Ishikawa (cell line): ENCODE data around the gene HDLBP.

Experiments
- CEBPB ChIP-seq: IDR thresholded peaks from 2 replicates; pipeline ENCODE4 v1.6.1; 2012
- CREB1 ChIP-seq: IDR thresholded peaks from 2 replicates; pipeline ENCODE4 v1.6.1; 2012; ENCODE audit warnings: low read depth
- EGR1 ChIP-seq: IDR thresholded peaks from 2 replicates; pipeline ENCODE4 v1.6.1; 2012
- EP300 ChIP-seq: IDR thresholded peaks from 2 replicates; pipeline ENCODE4 v1.6.1; 2012; ENCODE audit warnings: borderline replicate concordance
- FOXM1 ChIP-seq: IDR thresholded peaks from 2 replicates; pipeline ENCODE4 v1.6.1; 2012; ENCODE audit warnings: low read depth, borderline replicate concordance
- NFIC ChIP-seq: IDR thresholded peaks from 2 replicates; pipeline ENCODE4 v1.6.1; 2012
- RAD21 ChIP-seq: IDR thresholded peaks from 2 replicates; pipeline ENCODE4 v1.6.1; 2012; ENCODE audit warnings: low read depth
- TAF1 ChIP-seq: IDR thresholded peaks from 2 replicates; pipeline ENCODE4 v1.6.1; 2012; ENCODE audit warnings: low read depth, mild to moderate bottlenecking
- TCF12 ChIP-seq: IDR thresholded peaks from 2 replicates; pipeline ENCODE4 v1.6.1; 2012; ENCODE audit warnings: low read depth
- TEAD4 ChIP-seq: IDR thresholded peaks from 2 replicates; pipeline ENCODE4 v1.6.1; 2012
- YY1 ChIP-seq: IDR thresholded peaks from 2 replicates; pipeline ENCODE4 v1.6.1; 2012; ENCODE audit warnings: low read depth
- ZBTB7A ChIP-seq: IDR thresholded peaks from 2 replicates; pipeline ENCODE4 v1.6.1; 2012; ENCODE audit warnings: low read depth
- TF ChIP-seq, protein P1 (sequence below): IDR thresholded peaks from 2 replicates; pipeline ENCODE4 v1.6.1; 2012
- TF ChIP-seq, protein P2 (sequence below): IDR thresholded peaks from 2 replicates; pipeline ENCODE4 v1.6.1; 2012; ENCODE audit warnings: low read depth, mild to moderate bottlenecking
- TF ChIP-seq, protein P3 (sequence below): IDR thresholded peaks from 2 replicates; pipeline ENCODE4 v1.6.1; 2012

The HDLBP gene

DNA sequence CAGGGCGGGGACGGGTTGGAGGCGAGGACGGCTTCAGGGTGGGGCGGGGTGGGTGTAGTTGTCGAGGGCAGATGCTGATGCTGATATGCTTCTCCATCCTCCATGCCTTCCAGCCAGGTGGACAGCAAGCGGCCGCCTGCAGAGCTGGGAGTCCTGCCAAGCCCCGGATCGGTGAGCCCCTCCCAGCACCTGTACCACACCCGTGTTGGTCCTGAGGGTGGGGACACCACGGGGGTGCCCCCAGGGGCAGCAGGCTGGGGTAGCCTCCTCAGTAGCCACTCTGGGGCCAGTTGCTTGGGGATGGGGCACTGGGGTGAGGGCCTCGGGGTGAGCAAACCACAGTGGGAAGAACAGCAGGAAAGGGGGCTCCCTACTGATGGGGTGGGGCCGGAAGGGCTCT is 124.4 kb downstream of the HDLBP start:
- TF ChIP-seq TAF1, result no peak
- no peak for TF ChIP-seq EP300
- no peak for TF ChIP-seq CEBPB
- no peak for TF ChIP-seq EGR1
- TF ChIP-seq, protein P1, sequence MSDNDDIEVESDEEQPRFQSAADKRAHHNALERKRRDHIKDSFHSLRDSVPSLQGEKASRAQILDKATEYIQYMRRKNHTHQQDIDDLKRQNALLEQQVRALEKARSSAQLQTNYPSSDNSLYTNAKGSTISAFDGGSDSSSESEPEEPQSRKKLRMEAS, result no peak
- no peak for TF ChIP-seq TCF12
- no peak for TF ChIP-seq RAD21
- TF ChIP-seq TEAD4, result no peak
- TF ChIP-seq, protein P2, sequence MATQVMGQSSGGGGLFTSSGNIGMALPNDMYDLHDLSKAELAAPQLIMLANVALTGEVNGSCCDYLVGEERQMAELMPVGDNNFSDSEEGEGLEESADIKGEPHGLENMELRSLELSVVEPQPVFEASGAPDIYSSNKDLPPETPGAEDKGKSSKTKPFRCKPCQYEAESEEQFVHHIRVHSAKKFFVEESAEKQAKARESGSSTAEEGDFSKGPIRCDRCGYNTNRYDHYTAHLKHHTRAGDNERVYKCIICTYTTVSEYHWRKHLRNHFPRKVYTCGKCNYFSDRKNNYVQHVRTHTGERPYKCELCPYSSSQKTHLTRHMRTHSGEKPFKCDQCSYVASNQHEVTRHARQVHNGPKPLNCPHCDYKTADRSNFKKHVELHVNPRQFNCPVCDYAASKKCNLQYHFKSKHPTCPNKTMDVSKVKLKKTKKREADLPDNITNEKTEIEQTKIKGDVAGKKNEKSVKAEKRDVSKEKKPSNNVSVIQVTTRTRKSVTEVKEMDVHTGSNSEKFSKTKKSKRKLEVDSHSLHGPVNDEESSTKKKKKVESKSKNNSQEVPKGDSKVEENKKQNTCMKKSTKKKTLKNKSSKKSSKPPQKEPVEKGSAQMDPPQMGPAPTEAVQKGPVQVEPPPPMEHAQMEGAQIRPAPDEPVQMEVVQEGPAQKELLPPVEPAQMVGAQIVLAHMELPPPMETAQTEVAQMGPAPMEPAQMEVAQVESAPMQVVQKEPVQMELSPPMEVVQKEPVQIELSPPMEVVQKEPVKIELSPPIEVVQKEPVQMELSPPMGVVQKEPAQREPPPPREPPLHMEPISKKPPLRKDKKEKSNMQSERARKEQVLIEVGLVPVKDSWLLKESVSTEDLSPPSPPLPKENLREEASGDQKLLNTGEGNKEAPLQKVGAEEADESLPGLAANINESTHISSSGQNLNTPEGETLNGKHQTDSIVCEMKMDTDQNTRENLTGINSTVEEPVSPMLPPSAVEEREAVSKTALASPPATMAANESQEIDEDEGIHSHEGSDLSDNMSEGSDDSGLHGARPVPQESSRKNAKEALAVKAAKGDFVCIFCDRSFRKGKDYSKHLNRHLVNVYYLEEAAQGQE, result no peak

DNA sequence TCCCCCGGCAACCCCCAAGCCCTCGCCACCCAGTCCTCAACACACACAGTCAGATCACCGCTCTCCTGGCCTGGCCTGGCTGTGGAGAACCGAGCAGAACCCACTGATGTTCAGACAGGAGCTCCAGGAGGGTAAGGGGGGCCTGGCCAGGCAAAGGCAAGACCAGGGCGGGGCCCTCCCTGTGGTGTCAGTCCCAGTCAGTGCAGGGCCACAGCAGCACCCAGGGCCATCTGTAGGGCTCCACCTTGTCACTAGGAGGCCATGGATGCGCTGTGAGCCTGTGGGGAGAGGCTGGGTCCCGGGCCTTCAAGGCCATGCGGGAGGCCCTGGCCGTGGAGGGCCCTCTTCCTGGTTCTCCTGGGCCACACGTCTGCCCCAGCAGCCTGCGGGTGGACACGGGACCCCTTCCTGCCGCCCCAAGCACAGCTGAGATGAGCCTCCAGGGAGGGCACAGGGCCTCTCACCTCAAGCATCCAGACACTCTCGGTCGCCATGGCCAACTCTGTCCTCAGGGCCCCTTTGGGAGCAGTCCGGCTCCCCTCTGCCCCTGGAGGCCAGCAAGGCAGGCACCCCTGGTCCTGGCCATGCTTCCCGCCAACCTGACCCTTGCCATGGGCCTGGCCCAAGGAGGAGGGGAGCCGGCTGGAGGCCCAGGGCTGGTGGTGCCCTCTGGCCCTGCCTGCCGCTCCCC is 125.0 kb downstream of the HDLBP start:
- no peak for TF ChIP-seq TAF1
- no peak for TF ChIP-seq YY1
- no peak for TF ChIP-seq TCF12
- TF ChIP-seq, protein P3, sequence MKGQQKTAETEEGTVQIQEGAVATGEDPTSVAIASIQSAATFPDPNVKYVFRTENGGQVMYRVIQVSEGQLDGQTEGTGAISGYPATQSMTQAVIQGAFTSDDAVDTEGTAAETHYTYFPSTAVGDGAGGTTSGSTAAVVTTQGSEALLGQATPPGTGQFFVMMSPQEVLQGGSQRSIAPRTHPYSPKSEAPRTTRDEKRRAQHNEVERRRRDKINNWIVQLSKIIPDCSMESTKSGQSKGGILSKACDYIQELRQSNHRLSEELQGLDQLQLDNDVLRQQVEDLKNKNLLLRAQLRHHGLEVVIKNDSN, result no peak
- TF ChIP-seq, protein P2, result no peak
- TF ChIP-seq TEAD4, result no peak
- TF ChIP-seq EP300, result no peak
- TF ChIP-seq CREB1, result no peak
- no peak for TF ChIP-seq ZBTB7A

DNA sequence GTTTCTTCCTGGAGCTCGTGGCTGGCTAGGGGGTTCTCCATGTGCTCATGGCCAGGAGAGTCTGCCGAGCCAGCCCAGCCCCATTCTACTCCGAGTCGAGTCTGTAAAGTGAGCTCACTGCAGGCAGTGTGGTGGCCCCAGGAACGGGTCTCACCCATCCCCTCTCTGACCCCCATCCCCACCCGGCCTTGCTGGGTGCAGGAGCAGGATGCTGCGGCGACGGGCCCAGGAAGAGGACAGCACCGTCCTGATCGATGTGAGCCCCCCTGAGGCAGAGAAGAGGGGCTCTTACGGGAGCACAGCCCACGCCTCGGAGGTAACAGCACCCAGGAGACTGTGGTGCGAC is 125.6 kb downstream of the HDLBP start:
- TF ChIP-seq ZBTB7A (no peak), TCF12 (no peak), TEAD4 (no peak), NFIC (no peak), EP300 (no peak), CREB1 (no peak), RAD21 (no peak), CEBPB (no peak), YY1 (no peak), EGR1 (no peak), FOXM1 (no peak), TAF1 (no peak)
- TF ChIP-seq, protein P1, result no peak
- TF ChIP-seq, protein P3, result no peak
- TF ChIP-seq, protein P2, result no peak

DNA sequence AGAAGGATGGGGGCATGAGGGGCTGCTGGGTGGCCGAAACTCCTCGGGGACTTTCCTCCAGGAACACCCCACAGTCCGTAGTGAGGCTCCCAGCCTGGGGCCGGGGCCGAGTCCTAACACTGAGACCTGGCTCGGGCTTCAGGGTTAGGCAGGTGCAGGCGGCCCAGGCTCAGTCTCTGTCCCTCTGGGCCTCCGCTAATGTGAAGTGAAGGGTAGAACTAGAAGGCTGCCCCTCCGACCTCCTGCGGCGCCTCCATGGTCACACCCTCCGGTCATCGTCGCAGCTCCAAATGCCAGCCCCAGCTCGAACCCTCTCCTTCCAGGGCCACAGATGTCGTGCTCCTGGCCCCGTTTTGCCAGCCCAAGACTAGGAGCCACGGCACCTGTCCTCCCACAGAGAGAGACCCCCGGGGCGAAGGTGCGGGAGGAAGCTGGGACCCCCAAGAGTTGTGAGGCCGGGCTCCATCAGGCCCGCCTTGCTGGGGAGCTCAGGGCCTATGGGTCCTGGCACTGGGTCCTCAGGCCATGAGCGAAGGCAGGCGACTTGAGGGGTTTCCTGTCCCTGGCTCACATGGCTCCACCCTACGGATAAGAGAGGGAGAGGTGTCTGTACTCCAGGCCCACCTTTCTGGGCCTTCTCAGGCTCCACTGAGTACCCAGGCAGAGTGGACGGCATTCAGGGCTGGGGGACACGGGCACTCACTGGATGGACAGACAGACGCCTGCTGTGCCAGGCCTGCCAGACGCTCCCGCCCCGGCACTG is 126.2 kb downstream of the HDLBP start:
- TF ChIP-seq, protein P1, result no peak
- TF ChIP-seq TAF1 (no peak), CREB1 (no peak), EP300 (no peak), TEAD4 (no peak), NFIC (no peak), CEBPB (no peak), EGR1 (no peak), ZBTB7A (no peak), FOXM1 (no peak)
- TF ChIP-seq, protein P3, result no peak
- TF ChIP-seq, protein P2, result no peak
